Bone marrow (tissue), 2 donors: Measurements from ENCODE around the gene ZBTB7C.

ENCODE experiments used
- DNase-seq, 2 donors: peaks; one replicate each; lab custom pipeline; 2025; lab: John Stamatoyannopoulos, UW

ZBTB7C gene

GRCh38 chr18:48390641-48391040 is 18.5 kb downstream of the ZBTB7C start:
- no peak for DNase-seq

- DNase-seq, result no peak
Observed at GRCh38 chr18:48388478-48388877, 20.7 kb downstream of the ZBTB7C start.

GRCh38 chr18:48387300-48387699 is 21.9 kb downstream of the ZBTB7C start:
- DNase-seq, result no peak

- DNase-seq, result no peak
Observed at GRCh38 chr18:48385596-48385995, 23.6 kb downstream of the ZBTB7C start.

- DNase-seq, result no peak
Observed at GRCh38 chr18:48376934-48377333, 32.2 kb downstream of the ZBTB7C start.

- no peak for DNase-seq
Observed at GRCh38 chr18:48376406-48376805, 32.8 kb downstream of the ZBTB7C start.

- DNase-seq, result no peak
Observed at GRCh38 chr18:48375150-48375800, 33.9 kb downstream of the ZBTB7C start.

- DNase-seq, result no peak
Observed at GRCh38 chr18:48374423-48375149, 34.6 kb downstream of the ZBTB7C start.

- no peak for DNase-seq
Observed at GRCh38 chr18:48371854-48372602, 37.2 kb downstream of the ZBTB7C start.

GRCh38 chr18:48367557-48367956 is 41.6 kb downstream of the ZBTB7C start:
- DNase-seq, result no peak

GRCh38 chr18:48365965-48366364 is 43.2 kb downstream of the ZBTB7C start:
- no peak for DNase-seq

- DNase-seq, result no peak
Observed at GRCh38 chr18:48364146-48364545, 45.0 kb downstream of the ZBTB7C start.

GRCh38 chr18:48363175-48363574 is 46.0 kb downstream of the ZBTB7C start:
- no peak for DNase-seq

GRCh38 chr18:48361801-48362200 is 47.4 kb downstream of the ZBTB7C start:
- DNase-seq, result no peak

- no peak for DNase-seq
Observed at GRCh38 chr18:48360376-48361021, 48.7 kb downstream of the ZBTB7C start.

- DNase-seq, result no peak
Observed at GRCh38 chr18:48359626-48360025, 49.6 kb downstream of the ZBTB7C start.

- no peak for DNase-seq
Observed at GRCh38 chr18:48358868-48359267, 50.3 kb downstream of the ZBTB7C start.

GRCh38 chr18:48356909-48357631 is 52.1 kb downstream of the ZBTB7C start:
- no peak for DNase-seq

GRCh38 chr18:48356151-48356745 is 52.9 kb downstream of the ZBTB7C start:
- no peak for DNase-seq

GRCh38 chr18:48355276-48356115 is 53.7 kb downstream of the ZBTB7C start:
- no peak for DNase-seq
